BLaER1 treated with 17β-estradiol and CSF1 and Interleukin-3, amounts not matched to agents 10 nM and 100 nM (cell line): ENCODE measurements around the gene WFIKKN2.

Source experiments
- H3K27ac ChIP-seq, 11 experiments: shearing (Covaris generic); formaldehyde crosslinking; 2 replicates each; pipeline ENCODE4 v1.8.1; 2022
- H3K27me3 ChIP-seq, 11 experiments: shearing (Covaris generic); formaldehyde crosslinking; 2 replicates each; pipeline ENCODE4 v1.8.1; 2022
- H3K36me3 ChIP-seq, 11 experiments: shearing (Covaris generic); formaldehyde crosslinking; 2 replicates each; pipeline ENCODE4 v1.8.1; 2022
- H3K4me1 ChIP-seq, 10 experiments: shearing (Covaris generic); formaldehyde crosslinking; 2 replicates each; pipeline ENCODE4 v1.8.1; 2022
- H3K4me2 ChIP-seq, 11 experiments: shearing (Covaris generic); formaldehyde crosslinking; 2 replicates each; pipeline ENCODE4 v1.8.1; 2022
- H3K4me3 ChIP-seq, 10 experiments: shearing (Covaris generic); formaldehyde crosslinking; 2 replicates each; pipeline ENCODE4 v1.8.1; 2022
- H3K9ac ChIP-seq, 11 experiments: shearing (Covaris generic); formaldehyde crosslinking; 2 replicates each; pipeline ENCODE4 v1.8.1; 2022
- H3K9me3 ChIP-seq, 11 experiments: shearing (Covaris generic); formaldehyde crosslinking; replicated peaks in 1 of 11; 2 replicates each; pipeline ENCODE4 v1.8.1; 2022
- H4K20me1 ChIP-seq, 11 experiments: shearing (Covaris generic); formaldehyde crosslinking; 2 replicates each; pipeline ENCODE4 v1.8.1; 2022
- Cebpa-rat ChIP-seq, 11 experiments: shearing (Covaris generic); IDR thresholded peaks; 2 replicates each; pipeline ENCODE4 v1.8.1; 2022

Gene WFIKKN2

GRCh38 chr17:50830352-50830751, 5.0 kb upstream of the WFIKKN2 start:
- no peak for TF ChIP-seq Cebpa-rat (IDR thresholded peaks at IDR 0.05)
- H3K4me2 ChIP-seq = no peak overlapping the region
- H3K27ac ChIP-seq = no peak overlapping the region
- H4K20me1 ChIP-seq = no peaks in the 10 kb centered on the region
- peaks cover 0 to 19% (median 5%) of the 10 kb centered on the region in 10 experiments; a peak in 9 of 20 replicates for H3K4me1 ChIP-seq
- H3K36me3 ChIP-seq = no peaks in the 10 kb centered on the region
- peaks cover 0 to 3% (median 0%) of the 10 kb centered on the region in 11 experiments; a peak in 4 of 22 replicates for H3K9me3 ChIP-seq
- no peak overlapping the region for H3K9ac ChIP-seq
- no peak overlapping the region for H3K4me3 ChIP-seq
- peaks cover 0 to 29% (median 23%) of the 10 kb centered on the region in 11 experiments; a peak in 17 of 22 replicates for H3K27me3 ChIP-seq

DNA sequence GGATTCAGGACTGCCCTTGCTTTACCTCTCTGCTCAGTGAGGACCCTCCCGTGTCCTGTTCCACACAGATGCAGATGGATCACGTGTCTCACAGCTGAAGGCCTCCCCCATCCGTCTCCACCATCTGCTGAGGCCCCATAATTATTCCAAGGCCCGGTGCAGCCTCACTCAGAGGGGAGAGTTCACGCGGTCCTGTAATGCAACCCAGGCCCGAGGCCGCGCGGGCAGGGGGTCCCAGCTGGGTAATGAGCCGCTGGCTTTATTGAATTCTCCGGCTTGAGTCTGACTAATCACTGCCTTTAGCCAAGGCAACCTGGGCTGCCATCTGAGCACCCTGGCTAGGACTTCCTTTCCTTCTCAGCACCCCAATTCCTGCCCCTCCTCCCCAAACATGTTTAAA, 4.4 kb upstream of the WFIKKN2 start:
- H3K4me2 ChIP-seq = no peak overlapping the region
- no peak overlapping the region for H3K27ac ChIP-seq
- H3K9ac ChIP-seq = no peak overlapping the region
- peaks cover 0 to 29% (median 23%) of the 10 kb centered on the region in 11 experiments; a peak in 17 of 22 replicates for H3K27me3 ChIP-seq
- H3K9me3 ChIP-seq = no peaks in the 10 kb centered on the region
- H4K20me1 ChIP-seq = no peaks in the 10 kb centered on the region
- TF ChIP-seq Cebpa-rat (IDR thresholded peaks at IDR 0.05) = no peak
- no peaks in the 10 kb centered on the region for H3K36me3 ChIP-seq
- H3K4me1 ChIP-seq = peaks cover 0 to 19% (median 5%) of the 10 kb centered on the region in 10 experiments; a peak in 9 of 20 replicates
- H3K4me3 ChIP-seq = no peak overlapping the region

- peaks cover 0 to 29% (median 23%) of the 10 kb centered on the region in 11 experiments; a peak in 17 of 22 replicates for H3K27me3 ChIP-seq
- no peak overlapping the region for H3K4me3 ChIP-seq
- no peak overlapping the region for H3K9ac ChIP-seq
- no peaks in the 10 kb centered on the region for H4K20me1 ChIP-seq
- TF ChIP-seq Cebpa-rat (IDR thresholded peaks at IDR 0.05) = no peak
- H3K4me1 ChIP-seq = peaks cover 0 to 19% (median 5%) of the 10 kb centered on the region in 10 experiments; a peak in 9 of 20 replicates
- H3K36me3 ChIP-seq = no peaks in the 10 kb centered on the region
- H3K4me2 ChIP-seq = no peak overlapping the region
- H3K27ac ChIP-seq = no peak overlapping the region
- H3K9me3 ChIP-seq = no peaks in the 10 kb centered on the region
These were observed 3.9 kb upstream of the WFIKKN2 start for GRCh38 chr17:50831471-50831928.

DNA sequence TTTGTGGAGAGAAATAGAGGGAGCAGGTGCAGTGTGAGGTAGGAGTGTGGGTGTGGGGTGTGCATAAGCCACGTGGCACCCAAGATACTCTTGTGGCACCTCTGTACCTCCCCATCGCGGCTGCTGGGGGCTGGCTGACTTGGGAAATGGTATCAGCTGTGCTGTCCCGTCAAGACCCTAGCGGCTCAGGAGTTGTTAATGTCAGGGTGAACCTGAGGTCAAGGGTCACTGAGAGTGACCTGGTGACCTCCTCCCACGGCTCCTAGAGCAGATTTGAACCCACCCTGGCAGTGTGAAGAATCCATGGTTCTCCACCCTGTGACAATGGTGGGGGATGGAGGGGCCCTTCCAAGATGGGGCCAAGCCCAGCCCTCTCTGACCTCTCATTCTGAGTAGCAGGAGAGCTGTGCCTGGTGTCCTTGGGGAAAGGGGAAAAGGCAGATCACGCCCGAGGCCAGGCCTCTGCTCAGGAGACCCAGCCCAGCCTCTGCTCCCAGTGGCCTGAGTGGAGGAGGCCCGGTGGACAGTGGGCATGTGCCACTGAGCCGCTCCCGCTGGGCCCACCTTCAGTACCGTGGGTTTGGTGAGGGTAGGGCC, 3.0 kb upstream of the WFIKKN2 start:
- no peak overlapping the region for H3K4me2 ChIP-seq
- H3K36me3 ChIP-seq = no peaks in the 10 kb centered on the region
- no peak for TF ChIP-seq Cebpa-rat (IDR thresholded peaks at IDR 0.05)
- H3K9ac ChIP-seq = no peak overlapping the region
- no peak overlapping the region for H3K4me3 ChIP-seq
- peaks cover 0 to 19% (median 5%) of the 10 kb centered on the region in 10 experiments; a peak in 9 of 20 replicates for H3K4me1 ChIP-seq
- H3K27ac ChIP-seq = no peak overlapping the region
- H4K20me1 ChIP-seq = no peaks in the 10 kb centered on the region
- no peaks in the 10 kb centered on the region for H3K9me3 ChIP-seq
- peaks cover 0 to 29% (median 23%) of the 10 kb centered on the region in 11 experiments; a peak in 17 of 22 replicates for H3K27me3 ChIP-seq

GRCh38 chr17:50832864-50833381, 2.5 kb upstream of the WFIKKN2 start:
- no peak overlapping the region for H3K4me2 ChIP-seq
- H3K27me3 ChIP-seq = peaks cover 0 to 29% (median 23%) of the 10 kb centered on the region in 11 experiments; a peak in 17 of 22 replicates
- H4K20me1 ChIP-seq = no peaks in the 10 kb centered on the region
- H3K36me3 ChIP-seq = no peaks in the 10 kb centered on the region
- H3K4me1 ChIP-seq = peaks cover 0 to 19% (median 5%) of the 10 kb centered on the region in 10 experiments; a peak in 9 of 20 replicates
- TF ChIP-seq Cebpa-rat (IDR thresholded peaks at IDR 0.05) = no peak
- H3K9me3 ChIP-seq = no peaks in the 10 kb centered on the region
- no peak overlapping the region for H3K27ac ChIP-seq
- H3K4me3 ChIP-seq = no peak overlapping the region
- H3K9ac ChIP-seq = no peak overlapping the region

DNA sequence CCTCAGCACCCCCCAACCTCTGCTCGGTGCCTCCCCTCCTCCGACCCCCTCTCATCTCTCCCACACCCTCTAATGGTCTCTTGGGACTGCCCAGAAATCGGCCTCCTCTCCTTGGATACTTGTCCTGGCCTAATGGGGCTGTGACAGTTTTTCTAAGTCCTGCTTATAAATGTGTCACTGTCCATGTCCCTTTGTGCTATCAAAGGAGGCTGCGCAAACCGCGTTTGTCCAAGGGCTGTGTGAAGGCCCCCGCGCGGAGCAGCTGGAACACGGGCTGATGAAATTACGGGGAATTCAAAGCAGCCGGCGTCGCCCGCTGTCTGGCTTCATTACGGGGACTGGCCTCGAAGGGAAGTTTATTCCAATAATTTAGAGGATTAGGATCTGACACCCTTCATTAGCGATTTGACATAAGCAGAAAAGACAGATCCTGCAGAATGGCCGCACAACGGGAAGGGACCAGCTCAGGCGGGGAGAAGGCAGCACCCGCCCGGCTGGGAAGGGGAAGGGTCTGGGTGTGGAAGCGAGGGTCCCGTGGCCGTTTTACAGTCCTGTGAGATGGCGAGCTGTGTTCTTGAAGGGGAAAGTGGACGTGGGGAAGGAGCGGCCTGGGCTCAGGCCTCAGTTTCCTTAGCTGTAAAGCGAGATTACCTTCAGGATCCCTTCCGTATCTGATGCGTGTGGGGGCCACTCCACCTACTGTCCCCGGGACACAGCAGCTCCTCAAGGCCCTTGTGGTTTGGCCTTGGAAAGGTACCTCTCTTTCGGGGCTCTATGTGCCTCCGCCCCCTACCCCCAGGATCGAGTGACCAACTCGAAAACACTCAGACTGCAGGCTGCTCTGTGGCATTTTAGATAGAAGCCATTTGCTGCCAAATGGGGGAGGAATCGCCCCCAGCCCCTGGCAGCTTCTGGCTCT, 1.6 kb upstream of the WFIKKN2 start:
- no peaks in the 10 kb centered on the region for H3K36me3 ChIP-seq
- no peak overlapping the region for H3K27ac ChIP-seq
- no peak overlapping the region for H3K4me3 ChIP-seq
- TF ChIP-seq Cebpa-rat (IDR thresholded peaks at IDR 0.05) = no peak
- peaks cover 0 to 12% (median 4%) of the 10 kb centered on the region in 10 experiments; a peak in 9 of 20 replicates for H3K4me1 ChIP-seq
- H3K4me2 ChIP-seq = 0 out of 22 replicates have a peak overlapping the region, but pooled peaks of 1 of the 11 experiments have one; percentile 11
- H3K27me3 ChIP-seq = peaks cover 0 to 21% (median 16%) of the 10 kb centered on the region in 11 experiments; a peak in 17 of 22 replicates
- H3K9me3 ChIP-seq = no peaks in the 10 kb centered on the region
- H3K9ac ChIP-seq = no peak overlapping the region
- H4K20me1 ChIP-seq = no peaks in the 10 kb centered on the region

DNA sequence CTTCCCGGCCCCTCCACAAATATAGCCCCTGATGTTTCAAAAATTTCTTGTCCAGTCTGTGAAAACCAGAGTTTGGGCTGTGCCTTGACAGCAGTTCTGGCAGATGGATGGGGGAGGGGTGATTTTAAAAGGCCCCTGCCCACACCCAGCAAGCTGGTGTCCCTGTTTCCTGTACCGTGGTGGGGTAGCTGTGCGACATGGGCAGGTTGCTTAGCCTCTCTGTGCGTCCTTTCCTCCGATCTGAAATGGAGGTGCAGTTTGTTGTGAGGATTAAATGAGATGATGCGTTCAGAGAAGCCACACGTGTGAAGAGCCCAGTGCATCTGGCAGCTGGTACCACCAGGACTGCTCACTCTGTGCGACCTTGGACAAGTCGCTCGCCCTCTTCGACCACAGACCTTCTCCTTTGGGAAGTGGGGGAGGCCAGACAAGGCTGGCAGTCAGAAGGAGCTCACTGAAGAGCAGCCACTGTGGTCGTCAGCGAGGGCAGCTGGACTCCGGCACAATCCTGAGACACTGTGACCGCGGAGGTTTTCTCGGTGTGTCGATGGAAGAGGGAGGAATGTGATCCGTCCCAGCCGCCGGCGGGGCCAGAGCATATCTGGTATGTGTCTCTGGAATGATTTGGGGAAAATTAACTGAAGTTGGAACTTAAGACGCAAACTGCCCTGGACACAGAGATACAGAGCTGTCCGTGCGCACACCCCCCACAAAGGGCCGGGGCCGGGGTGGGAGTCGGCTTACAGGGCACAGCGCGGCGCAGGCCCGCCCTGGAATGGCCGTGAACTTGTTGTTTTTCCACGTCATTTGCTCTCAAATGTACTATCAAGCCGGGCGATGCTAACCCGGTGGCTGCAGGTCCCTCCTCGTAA, 721 bp upstream of the WFIKKN2 start:
- Histone ChIP-seq H4K20me1 (no peaks in the 10 kb centered on the region), H3K36me3 (no peaks in the 10 kb centered on the region), H3K4me2 (0 out of 22 replicates have a peak overlapping the region, but pooled peaks of 1 of the 11 experiments have one; percentile 11), H3K9ac (no peak overlapping the region), H3K27me3 (peaks cover 0 to 12% (median 8%) of the 10 kb centered on the region in 11 experiments; a peak in 16 of 22 replicates), H3K4me1 (peaks cover 0 to 3% (median 0%) of the 10 kb centered on the region in 10 experiments; a peak in 5 of 20 replicates), H3K9me3 (no peaks in the 10 kb centered on the region), H3K4me3 (no peak overlapping the region), H3K27ac (no peak overlapping the region)
- TF ChIP-seq Cebpa-rat (IDR thresholded peaks at IDR 0.05) = no peak

DNA sequence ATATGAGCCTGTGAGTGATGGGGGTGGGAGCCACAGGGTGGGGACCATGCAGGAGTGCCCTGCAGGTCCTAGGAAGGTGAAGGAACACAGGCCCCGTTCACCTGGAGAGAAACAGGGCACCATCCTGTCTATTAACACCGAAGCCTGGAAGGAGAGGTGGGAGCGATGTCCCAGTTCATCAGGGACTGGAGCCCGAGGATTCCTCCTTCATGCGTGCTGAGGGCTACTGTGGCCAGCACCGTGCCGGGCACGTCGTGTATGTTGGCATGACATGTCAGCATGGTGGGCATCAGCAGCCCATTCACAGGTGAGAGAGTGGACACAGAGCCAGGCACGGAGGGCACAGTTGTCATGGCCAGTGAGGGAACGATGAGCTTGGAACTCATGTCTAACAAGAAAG, 1.4 kb downstream of the WFIKKN2 start:
- Histone ChIP-seq H3K4me3 (no peak overlapping the region), H4K20me1 (no peaks in the 10 kb centered on the region), H3K36me3 (no peaks in the 10 kb centered on the region), H3K27me3 (no peaks in the 10 kb centered on the region), H3K4me1 (no peaks in the 10 kb centered on the region; a peak in 1 of 20 replicates), H3K4me2 (no peak overlapping the region), H3K9ac (no peak overlapping the region), H3K9me3 (no peaks in the 10 kb centered on the region), H3K27ac (no peak overlapping the region)
- no peak for TF ChIP-seq Cebpa-rat (IDR thresholded peaks at IDR 0.05)
